H1 (cell line): Measurements from ENCODE around the gene VGLL3. TPM values are rescaled to one million over a fixed set of nuclear protein-coding genes. Genes with fewer than 3 reads are reported as not detected.

Experiments used
- CTCF ChIA-PET: fragments of 300-600 bp; sonication (Branson Sonifier 250); formaldehyde crosslinking; loops from one replicate; lab custom pipeline; 2021; ENCODE audit not compliant: partially characterized antibody; lab: Charles Lee
- POLR2A ChIA-PET: fragments of 300-600 bp; sonication (Branson Sonifier 250); formaldehyde crosslinking; loops from one replicate; lab custom pipeline; 2021; ENCODE audit warnings: inconsistent platforms; ENCODE audit not compliant: partially characterized antibody; lab: Charles Lee
- DNase-seq, 2 experiments: peaks; one replicate each; pipeline versions ENCODE4 v3.0.0 to v3.0.0-alpha.2; 2010 to 2022; ENCODE audit warnings: low spot score in 2 of 2, low read depth in 1 of 2, mixed read lengths in 1 of 2
- FAIRE-seq: peaks from 2 replicates; lab custom pipeline; 2011; peaks lifted over from hg19 to GRCh38; lab: Jason Lieb, UNC
- H2AFZ ChIP-seq: 2 replicates; pipeline ENCODE4 v1.8.1; 2012; ENCODE audit warnings: low read length, inconsistent platforms
- H2AK5ac ChIP-seq: 2 replicates; pipeline ENCODE4 v1.6.1; 2013; ENCODE audit warnings: low read depth, low read length
- H2BK120ac ChIP-seq: replicated peaks from 2 replicates; pipeline ENCODE3; 2013; ENCODE audit warnings: low read depth, low read length, inconsistent platforms
- H2BK12ac ChIP-seq: 2 replicates; pipeline ENCODE4 v1.6.1; 2013; ENCODE audit warnings: low read depth, low read length
- H2BK15ac ChIP-seq: 2 replicates; pipeline ENCODE4 v1.6.1; 2013; ENCODE audit warnings: low read length
- H2BK20ac ChIP-seq: 2 replicates; pipeline ENCODE4 v1.6.1; 2013; ENCODE audit warnings: low read length
- H2BK5ac ChIP-seq: 2 replicates; pipeline ENCODE4 v1.6.1; 2013; ENCODE audit warnings: low read depth, low read length
- H3K14ac ChIP-seq: 2 replicates; pipeline ENCODE4 v1.6.1; 2013; ENCODE audit warnings: inconsistent platforms; ENCODE audit not compliant: insufficient read length
- H3K18ac ChIP-seq: 2 replicates; pipeline ENCODE4 v1.6.1; 2013; ENCODE audit warnings: low read length; ENCODE audit errors: extremely low read depth
- H3K23ac ChIP-seq: 2 replicates; pipeline ENCODE4 v1.6.1; 2013; ENCODE audit warnings: inconsistent platforms; ENCODE audit not compliant: insufficient read length
- H3K23me2 ChIP-seq: 2 replicates; pipeline ENCODE4 v1.6.1; 2013; ENCODE audit warnings: low read depth, low read length
- H3K27ac ChIP-seq: 2 replicates; pipeline ENCODE4 v1.6.1; 2011; ENCODE audit warnings: low read depth, low read length, inconsistent platforms
- H3K27me3 ChIP-seq, 4 experiments: replicated peaks in 1 of 4; 1 replicate in 1 of 4; 2 replicates in 3 of 4; pipeline versions ENCODE4 v1.6.1 to v1.8.1; 2011 to 2013; ENCODE audit warnings: low read length in 3 of 4, mild to moderate bottlenecking in 3 of 4, inconsistent platforms in 2 of 4, mixed read lengths in 2 of 4, moderate library complexity in 1 of 4; ENCODE audit not compliant: control insufficient read depth in 3 of 4, insufficient read depth in 3 of 4; ENCODE audit errors: extremely low read depth in 1 of 4
- H3K36me3 ChIP-seq, 4 experiments: 2 replicates each; pipeline versions ENCODE4 v1.6.1 to v1.8.1; 2011 to 2013; ENCODE audit warnings: mild to moderate bottlenecking in 4 of 4, low read length in 3 of 4, moderate library complexity in 2 of 4, control low read depth in 1 of 4, inconsistent platforms in 1 of 4; ENCODE audit not compliant: insufficient read depth in 4 of 4, control insufficient read depth in 2 of 4
- H3K4ac ChIP-seq: replicated peaks from 2 replicates; pipeline ENCODE3; 2013; ENCODE audit warnings: low read length, low read depth, mixed read lengths, inconsistent platforms; ENCODE audit not compliant: insufficient read length
- H3K4me1 ChIP-seq, 4 experiments: replicated peaks in 1 of 4; 1 replicate in 1 of 4; 2 replicates in 3 of 4; pipeline versions ENCODE4 v1.6.1 to v1.8.1; 2011 to 2013; ENCODE audit warnings: low read length in 3 of 4, inconsistent platforms in 2 of 4, mixed read lengths in 1 of 4; ENCODE audit not compliant: insufficient read depth in 4 of 4, control insufficient read depth in 3 of 4
- H3K4me2 ChIP-seq, 2 experiments: 2 replicates each; pipeline versions ENCODE4 v1.6.1 to v1.8.1; 2011 to 2013; ENCODE audit warnings: low read depth in 2 of 2, low read length in 2 of 2, control low read depth in 1 of 2, inconsistent platforms in 1 of 2, mild to moderate bottlenecking in 1 of 2; ENCODE audit not compliant: insufficient read depth in 1 of 2
- H3K4me3 ChIP-seq, 4 experiments: fragments of 200-600, 300-600 bp in 1 of 4; sonication (generic), shearing (Covaris generic), sonication (Bioruptor Twin) in 1 of 4; 2 replicates each; pipeline versions ENCODE4 v1.5.1 to v1.8.1; 2011 to 2016; ENCODE audit warnings: low read length in 4 of 4, low read depth in 3 of 4, control low read depth in 2 of 4, inconsistent platforms in 2 of 4, mild to moderate bottlenecking in 2 of 4, mixed read lengths in 1 of 4, moderate library complexity in 1 of 4; ENCODE audit not compliant: insufficient read depth in 2 of 4; ENCODE audit errors: extremely low read depth in 1 of 4
- H3K56ac ChIP-seq: replicated peaks from 2 replicates; pipeline ENCODE3; 2013; ENCODE audit warnings: low read depth, mild to moderate bottlenecking, mixed read lengths, low read length, inconsistent platforms; ENCODE audit not compliant: insufficient read length
- H3K79me1 ChIP-seq: 2 replicates; pipeline ENCODE4 v1.6.1; 2013; ENCODE audit warnings: low read depth, low read length, control low read depth
- H3K79me2 ChIP-seq, 2 experiments: 2 replicates each; pipeline versions ENCODE4 v1.6.1 to v1.8.1; 2012 to 2013; ENCODE audit warnings: low read length in 2 of 2, mild to moderate bottlenecking in 2 of 2, inconsistent platforms in 1 of 2; ENCODE audit not compliant: insufficient read depth in 2 of 2, control insufficient read depth in 1 of 2
- H3K9ac ChIP-seq, 4 experiments: replicated peaks in 1 of 4; 1 replicate in 1 of 4; 2 replicates in 3 of 4; pipeline versions ENCODE4 v1.6.1 to v1.8.1; 2011 to 2013; ENCODE audit warnings: low read depth in 3 of 4, low read length in 3 of 4, control low read depth in 2 of 4, mild to moderate bottlenecking in 2 of 4, moderate library complexity in 2 of 4, inconsistent platforms in 1 of 4; ENCODE audit errors: extremely low read depth in 1 of 4
- H3K9me3 ChIP-seq, 2 experiments: 2 replicates each; pipeline versions ENCODE4 v1.6.1 to v1.8.1; 2012 to 2013; ENCODE audit warnings: mild to moderate bottlenecking in 2 of 2, moderate library complexity in 2 of 2, control low read depth in 1 of 2, inconsistent platforms in 1 of 2, low read depth in 1 of 2, low read length in 1 of 2, mixed read lengths in 1 of 2; ENCODE audit not compliant: insufficient read depth in 2 of 2
- H4K20me1 ChIP-seq, 2 experiments: replicated peaks in 1 of 2; 2 replicates each; pipeline versions ENCODE3 to v1.8.1; 2011 to 2013; ENCODE audit warnings: inconsistent platforms in 2 of 2, low read length in 2 of 2, mild to moderate bottlenecking in 1 of 2; ENCODE audit not compliant: insufficient read depth in 2 of 2, control insufficient read depth in 1 of 2
- H4K5ac ChIP-seq: 2 replicates; pipeline ENCODE4 v1.6.1; 2013; ENCODE audit warnings: low read length, low read depth, mixed read lengths, inconsistent platforms; ENCODE audit not compliant: insufficient read length
- H4K8ac ChIP-seq: 2 replicates; pipeline ENCODE4 v1.8.0; 2013; ENCODE audit warnings: mild to moderate bottlenecking, moderate library complexity, low read length, inconsistent platforms; ENCODE audit not compliant: insufficient read depth; ENCODE audit errors: extremely low read depth
- H4K91ac ChIP-seq: replicated peaks from 2 replicates; pipeline ENCODE3; 2013; ENCODE audit warnings: low read length, mixed read lengths, inconsistent platforms; ENCODE audit not compliant: insufficient read length
- BACH1 ChIP-seq: IDR thresholded peaks from 2 replicates; pipeline ENCODE4 v1.6.1; 2012; ENCODE audit warnings: low read length, improper control_type of control experiment
- CTBP2 ChIP-seq: IDR thresholded peaks from 2 replicates; pipeline ENCODE4 v1.7.0; 2011; ENCODE audit warnings: borderline replicate concordance, mild to moderate bottlenecking, moderate library complexity, mixed read lengths, low read length; ENCODE audit not compliant: insufficient read depth, insufficient read length
- FOSL1 ChIP-seq: IDR thresholded peaks from 2 replicates; pipeline ENCODE4 v1.6.1; 2011; ENCODE audit warnings: mild to moderate bottlenecking, low read depth, low read length, moderate library complexity; ENCODE audit not compliant: insufficient read depth
- GABPA ChIP-seq: IDR thresholded peaks from 2 replicates; pipeline ENCODE4 v1.6.1; 2011; ENCODE audit warnings: mild to moderate bottlenecking, low read length, moderate library complexity, borderline replicate concordance; ENCODE audit not compliant: insufficient read depth
- KDM4A ChIP-seq: IDR thresholded peaks from one replicate; pipeline ENCODE4 v1.7.1; 2012; ENCODE audit warnings: low read depth, mild to moderate bottlenecking, moderate library complexity, low read length, inconsistent platforms; ENCODE audit not compliant: severe bottlenecking
- RXRA ChIP-seq: IDR thresholded peaks from 2 replicates; pipeline ENCODE4 v1.6.1; 2011; ENCODE audit warnings: low read depth, mild to moderate bottlenecking, low read length, moderate library complexity; ENCODE audit not compliant: insufficient read depth
- SRF ChIP-seq: IDR thresholded peaks from 2 replicates; pipeline ENCODE4 v1.6.1; 2011; ENCODE audit warnings: mild to moderate bottlenecking, low read depth, low read length, moderate library complexity
- TAF7 ChIP-seq: optimal IDR thresholded peaks from 2 replicates; pipeline ENCODE3; 2011; ENCODE audit warnings: low read depth, mild to moderate bottlenecking, inconsistent platforms, low read length, moderate library complexity, borderline replicate concordance
- TCF12 ChIP-seq: IDR thresholded peaks from 2 replicates; pipeline ENCODE4 v1.6.1; 2011; ENCODE audit warnings: low read depth, mild to moderate bottlenecking, low read length
- WGBS, 2 experiments: shearing (Covaris generic) in 1 of 2; methylation state at CpG; one replicate each; pipeline versions ENCODE4 v1.1.6 to v1.1.7; 2013 to 2015; ENCODE audit warnings: low lambda C conversion rate in 2 of 2, mixed read lengths in 2 of 2, inconsistent platforms in 1 of 2, low coverage in 1 of 2, missing lambda C conversion rate in 1 of 2; ENCODE audit not compliant: insufficient replicate concordance in 2 of 2, insufficient coverage in 1 of 2, insufficient read length in 1 of 2; ENCODE audit errors: extremely low coverage in 1 of 2, missing lambda C conversion rate in 1 of 2; 5-methylcytosine and 5-hydroxymethylcytosine counted together
- polyA plus RNA-seq, 7 experiments: library from polyadenylated mRNA; depleted of rRNA in 3 of 7; stranded (reverse) in 5 of 7; unstranded in 2 of 7; fragments of >200 nt in 5 of 7; fragments of 200-250 nt in 2 of 7; gene quantifications; 1 replicate in 5 of 7; 2 replicates in 1 of 7; 4 replicates in 1 of 7; pipeline versions ENCODE4 v1.2.1 to v1.2.3, GENCODE V29; 2011 to 2013; ENCODE audit warnings: missing spikeins in 2 of 7, mixed read lengths in 2 of 7
- total RNA-seq: library from RNA; stranded (reverse); fragmentation: NEBNext Ultra II Directional; extraction: Animal tissue kit (Norgen Biotek cat#: 25700); gene quantifications from 2 replicates; pipeline ENCODE4 v1.2.1, GENCODE V29; 2021

The VGLL3 gene
- total and polyA plus RNA-seq, 2 of the 8 experiments (the other 6 are each of a cell fraction or from before 2014, with no cell fraction given) = 13.4 to 24.2 TPM

DNA sequence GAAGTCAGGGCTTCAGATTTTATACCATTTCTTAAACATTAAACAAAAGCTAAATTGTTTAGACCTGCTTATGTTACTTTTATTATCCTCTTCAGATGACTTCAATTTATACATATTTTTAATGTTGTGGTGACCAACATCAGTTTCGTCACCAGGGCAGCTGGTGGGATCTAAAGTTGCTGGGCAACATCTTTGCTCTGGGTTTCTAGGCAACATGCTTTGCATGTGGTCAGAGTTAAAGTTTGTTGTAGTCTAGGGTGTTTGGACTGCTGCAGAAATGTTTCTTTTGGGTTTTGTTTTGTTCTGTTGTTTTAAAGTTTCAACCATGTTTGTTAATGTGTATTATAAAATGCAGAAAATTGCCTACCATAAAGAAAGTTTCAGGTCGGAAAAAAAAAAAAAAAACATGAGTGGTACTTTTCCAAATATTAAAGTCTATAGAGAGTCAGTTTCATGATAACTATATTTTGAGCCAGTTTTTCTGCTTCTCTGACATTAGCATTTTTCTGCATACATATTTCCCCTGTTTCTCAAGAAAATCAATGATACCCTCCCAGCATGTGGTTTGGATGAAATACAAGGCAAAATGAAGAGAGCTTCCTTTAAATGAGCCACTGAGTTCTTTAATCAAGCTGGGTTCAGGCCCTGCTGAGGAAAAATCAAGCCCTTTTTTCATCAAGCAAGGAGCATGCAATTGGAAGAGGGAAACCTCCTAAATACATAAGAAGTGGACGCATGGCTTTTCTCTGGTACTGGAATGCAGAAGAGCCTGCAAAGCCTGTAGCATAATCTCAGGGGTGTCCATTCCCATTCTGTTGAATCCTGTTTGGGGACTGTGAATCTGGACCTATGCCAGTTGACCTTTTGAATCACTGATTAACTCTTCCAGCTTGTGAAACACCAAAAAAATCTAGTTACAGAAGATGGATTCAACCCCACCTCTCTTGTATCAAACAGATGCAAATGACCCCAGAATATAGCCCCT lies 35.0 kb upstream of the VGLL3 start:
- no peak overlapping the region for H4K5ac ChIP-seq
- H2BK12ac ChIP-seq = no peak overlapping the region
- no peak overlapping the region for H3K4me2 ChIP-seq
- H2AFZ ChIP-seq = no peak overlapping the region
- no peaks in the 10 kb centered on the region for H3K9me3 ChIP-seq
- TF ChIP-seq CTBP2 = no peak
- no peak for TF ChIP-seq FOSL1
- TF ChIP-seq TCF12 = no peak
- no peak for TF ChIP-seq TAF7
- no peak for TF ChIP-seq BACH1
- no peak for TF ChIP-seq RXRA
- no peak for TF ChIP-seq GABPA
- no peak for TF ChIP-seq KDM4A
- TF ChIP-seq SRF = no peak
- no peaks in the 10 kb centered on the region for H3K4me1 ChIP-seq
- H3K23ac ChIP-seq = no peak overlapping the region
- H2BK5ac ChIP-seq = no peak overlapping the region
- H2BK120ac ChIP-seq = no peak overlapping the region
- H2BK20ac ChIP-seq = no peak overlapping the region
- no peak overlapping the region for H2BK15ac ChIP-seq
- no peak overlapping the region for H3K14ac ChIP-seq
- H4K20me1 ChIP-seq = no peaks in the 10 kb centered on the region
- no peaks in the 10 kb centered on the region for H3K79me1 ChIP-seq
- H2AK5ac ChIP-seq = no peak overlapping the region
- no peak overlapping the region for H3K27ac ChIP-seq
- DNase-seq = no peak
- H3K56ac ChIP-seq = no peak overlapping the region
- WGBS, 2 experiments = 87% methylated on average over 3 of the region's 3 CpGs; no CpG with 5 or more reads in 1 of the 2 experiments
- H3K4ac ChIP-seq = no peak overlapping the region
- no peak overlapping the region for H3K18ac ChIP-seq
- H3K9ac ChIP-seq = no peak overlapping the region
- no peak for FAIRE-seq
- no peak overlapping the region for H3K4me3 ChIP-seq
- H4K8ac ChIP-seq = no peak overlapping the region
- no peaks in the 10 kb centered on the region for H3K23me2 ChIP-seq
- no peaks in the 10 kb centered on the region for H3K79me2 ChIP-seq
- ChIA-PET POLR2A (no interaction called here), CTCF (interaction anchor here (0.8 to 1.6 kb wide), 2 partner anchors 20 to 118 kb away, joined by 3 to 5 read pairs; no protein-coding TSS in a partner anchor)
- no peaks in the 10 kb centered on the region for H3K36me3 ChIP-seq
- no peak overlapping the region for H4K91ac ChIP-seq
- H3K27me3 ChIP-seq = no peaks in the 10 kb centered on the region
